ENCODE results near the gene TBC1D12.

TBC1D12 gene

DNA sequence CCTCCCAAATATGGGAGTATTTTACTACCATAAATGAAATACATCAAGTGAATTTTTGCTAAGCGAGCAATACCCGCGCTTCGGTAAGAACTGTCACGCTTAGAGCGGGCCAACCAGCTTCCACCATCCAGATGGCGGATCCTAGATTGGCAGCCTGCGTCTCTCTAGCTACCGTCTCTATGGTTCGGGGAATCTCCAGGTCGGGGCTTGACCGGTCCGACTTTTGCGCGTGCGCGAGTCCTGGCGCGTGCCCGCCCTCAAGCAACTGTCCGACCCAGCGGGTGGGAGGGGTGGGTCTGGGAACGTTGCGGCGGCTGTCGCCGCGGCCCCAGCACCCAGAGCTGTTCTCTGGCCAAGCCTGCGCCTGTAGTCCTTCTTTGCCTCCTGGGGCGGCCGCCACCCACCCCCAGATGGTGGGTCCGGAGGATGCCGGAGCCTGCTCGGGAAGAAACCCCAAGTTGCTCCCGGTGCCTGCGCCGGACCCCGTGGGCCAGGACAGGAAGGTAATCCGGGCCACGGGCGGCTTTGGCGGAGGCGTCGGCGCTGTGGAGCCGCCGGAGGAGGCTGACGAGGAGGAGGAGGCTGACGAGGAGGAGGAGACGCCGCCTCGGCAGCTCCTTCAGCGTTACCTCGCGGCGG is at the start of gene TBC1D12:
TSS of gene TBC1D12 (plus strand) at position 338 of the 639 bp plus-strand sequence. CDS start at position 411, 73 bp downstream.
- Histone ChIP-seq H3K9me3 (ENCODE audit: control insufficient read depth, insufficient read depth, low read length) (no peaks in the 10 kb centered on the region), H3K9ac (ENCODE audit: low read depth, low read length) (peak within 1 kb of the TSS; percentile 44; the same call in 1 of the 2 replicates), H3K4me3 (ENCODE audit: low read depth, low read length) (peak within 1 kb of the TSS; percentile 84), H3K27me3 (ENCODE audit: control insufficient read depth, insufficient read depth, low read length) (peaks cover 31% of the 10 kb centered on the region), H3K4me1 (ENCODE audit: control insufficient read depth, insufficient read depth, low read length) (no peaks in the 10 kb centered on the region), H3K27ac (ENCODE audit: low read depth, low read length) (peak within 1 kb of the TSS; percentile 42), H3K36me3 (ENCODE audit: control insufficient read depth, insufficient read depth, low read length) (no peaks in the 10 kb centered on the region)

DNA sequence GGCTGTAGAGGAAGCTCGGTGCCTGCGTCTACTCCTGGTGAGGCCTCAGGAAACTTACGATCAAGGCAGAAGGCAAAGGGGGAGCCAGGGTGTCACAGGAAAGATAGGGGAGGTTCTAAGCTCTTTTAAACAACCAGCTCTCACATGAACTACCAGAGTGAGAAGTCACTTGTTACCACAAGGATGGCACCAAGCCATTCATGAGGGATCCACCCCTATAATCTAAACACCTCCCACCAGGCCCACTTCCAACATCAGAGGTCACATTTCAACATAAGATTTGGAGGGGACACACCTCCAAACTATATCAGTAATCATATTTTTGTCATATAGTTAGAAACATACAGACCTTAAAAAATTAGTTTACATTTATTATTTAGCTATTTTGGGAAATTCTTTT is 49.0 kb upstream of the TBC1D12 start:
- H3K9ac ChIP-seq (ENCODE audit: low read depth, low read length): no peak overlapping the region
- H3K36me3 ChIP-seq (ENCODE audit: control insufficient read depth, insufficient read depth, low read length): peaks cover 98% of the 10 kb centered on the region
- no peaks in the 10 kb centered on the region; the same call in 1 of the 2 replicates for H3K4me1 ChIP-seq (ENCODE audit: control insufficient read depth, insufficient read depth, low read length)
- H3K27ac ChIP-seq (ENCODE audit: low read depth, low read length): no peak overlapping the region
- H3K4me3 ChIP-seq (ENCODE audit: low read depth, low read length): no peak overlapping the region
- no peaks in the 10 kb centered on the region for H3K27me3 ChIP-seq (ENCODE audit: control insufficient read depth, insufficient read depth, low read length)
- H3K9me3 ChIP-seq (ENCODE audit: control insufficient read depth, insufficient read depth, low read length): no peaks in the 10 kb centered on the region

- H3K4me3 ChIP-seq (ENCODE audit: low read depth, low read length): no peak overlapping the region
- H3K27me3 ChIP-seq (ENCODE audit: control insufficient read depth, insufficient read depth, low read length): no peaks in the 10 kb centered on the region
- no peaks in the 10 kb centered on the region; the same call in 1 of the 2 replicates for H3K4me1 ChIP-seq (ENCODE audit: control insufficient read depth, insufficient read depth, low read length)
- H3K9ac ChIP-seq (ENCODE audit: low read depth, low read length): no peak overlapping the region
- no peaks in the 10 kb centered on the region for H3K9me3 ChIP-seq (ENCODE audit: control insufficient read depth, insufficient read depth, low read length)
- H3K27ac ChIP-seq (ENCODE audit: low read depth, low read length): no peak overlapping the region
- peaks cover 99% of the 10 kb centered on the region for H3K36me3 ChIP-seq (ENCODE audit: control insufficient read depth, insufficient read depth, low read length)
Measured at GRCh38 chr10:94355841-94356240, 46.5 kb upstream of the TBC1D12 start.

DNA sequence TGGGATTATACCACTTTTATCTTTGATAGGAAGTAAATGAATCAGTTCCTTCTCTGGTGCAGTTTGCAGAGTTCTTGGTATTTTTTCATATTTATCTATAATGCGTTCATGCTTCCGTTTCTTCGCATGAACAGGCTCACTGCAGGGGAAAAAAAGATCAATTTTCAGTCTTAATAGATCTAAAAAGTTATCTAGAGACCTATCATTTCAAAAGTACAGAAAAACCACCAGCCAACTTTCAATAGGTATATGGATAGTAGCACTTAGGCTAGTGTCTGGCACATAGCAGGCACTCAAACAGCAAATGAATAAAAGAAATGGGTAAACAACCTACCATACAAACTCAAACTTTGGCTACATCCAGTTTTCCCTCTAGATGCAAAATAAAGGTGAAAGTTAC is 45.1 kb upstream of the TBC1D12 start:
- Histone ChIP-seq H3K4me3 (ENCODE audit: low read depth, low read length) (no peak overlapping the region), H3K4me1 (ENCODE audit: control insufficient read depth, insufficient read depth, low read length) (peaks cover 5% of the 10 kb centered on the region), H3K27ac (ENCODE audit: low read depth, low read length) (no peak overlapping the region), H3K36me3 (ENCODE audit: control insufficient read depth, insufficient read depth, low read length) (peaks cover 92% of the 10 kb centered on the region), H3K27me3 (ENCODE audit: control insufficient read depth, insufficient read depth, low read length) (no peaks in the 10 kb centered on the region), H3K9me3 (ENCODE audit: control insufficient read depth, insufficient read depth, low read length) (no peaks in the 10 kb centered on the region), H3K9ac (ENCODE audit: low read depth, low read length) (no peak overlapping the region)

- Histone ChIP-seq H3K27me3 (ENCODE audit: control insufficient read depth, insufficient read depth, low read length) (peaks cover 6% of the 10 kb centered on the region), H3K4me3 (ENCODE audit: low read depth, low read length) (no peak overlapping the region), H3K9ac (ENCODE audit: low read depth, low read length) (no peak overlapping the region), H3K9me3 (ENCODE audit: control insufficient read depth, insufficient read depth, low read length) (no peaks in the 10 kb centered on the region), H3K36me3 (ENCODE audit: control insufficient read depth, insufficient read depth, low read length) (peaks cover 79% of the 10 kb centered on the region), H3K27ac (ENCODE audit: low read depth, low read length) (peak overlapping the region; percentile 33), H3K4me1 (ENCODE audit: control insufficient read depth, insufficient read depth, low read length) (peaks cover 5% of the 10 kb centered on the region)
Measured at GRCh38 chr10:94358480-94358879, 43.9 kb upstream of the TBC1D12 start.

- Histone ChIP-seq H3K36me3 (ENCODE audit: control insufficient read depth, insufficient read depth, low read length) (peaks cover 51% of the 10 kb centered on the region), H3K4me3 (ENCODE audit: low read depth, low read length) (peak overlapping the region; percentile 89), H3K27me3 (ENCODE audit: control insufficient read depth, insufficient read depth, low read length) (peaks cover 17% of the 10 kb centered on the region), H3K9ac (ENCODE audit: low read depth, low read length) (no peak overlapping the region), H3K9me3 (ENCODE audit: control insufficient read depth, insufficient read depth, low read length) (no peaks in the 10 kb centered on the region), H3K4me1 (ENCODE audit: control insufficient read depth, insufficient read depth, low read length) (peaks cover 5% of the 10 kb centered on the region), H3K27ac (ENCODE audit: low read depth, low read length) (no peak overlapping the region)
Measured at GRCh38 chr10:94361171-94361794, 41.1 kb upstream of the TBC1D12 start.

DNA sequence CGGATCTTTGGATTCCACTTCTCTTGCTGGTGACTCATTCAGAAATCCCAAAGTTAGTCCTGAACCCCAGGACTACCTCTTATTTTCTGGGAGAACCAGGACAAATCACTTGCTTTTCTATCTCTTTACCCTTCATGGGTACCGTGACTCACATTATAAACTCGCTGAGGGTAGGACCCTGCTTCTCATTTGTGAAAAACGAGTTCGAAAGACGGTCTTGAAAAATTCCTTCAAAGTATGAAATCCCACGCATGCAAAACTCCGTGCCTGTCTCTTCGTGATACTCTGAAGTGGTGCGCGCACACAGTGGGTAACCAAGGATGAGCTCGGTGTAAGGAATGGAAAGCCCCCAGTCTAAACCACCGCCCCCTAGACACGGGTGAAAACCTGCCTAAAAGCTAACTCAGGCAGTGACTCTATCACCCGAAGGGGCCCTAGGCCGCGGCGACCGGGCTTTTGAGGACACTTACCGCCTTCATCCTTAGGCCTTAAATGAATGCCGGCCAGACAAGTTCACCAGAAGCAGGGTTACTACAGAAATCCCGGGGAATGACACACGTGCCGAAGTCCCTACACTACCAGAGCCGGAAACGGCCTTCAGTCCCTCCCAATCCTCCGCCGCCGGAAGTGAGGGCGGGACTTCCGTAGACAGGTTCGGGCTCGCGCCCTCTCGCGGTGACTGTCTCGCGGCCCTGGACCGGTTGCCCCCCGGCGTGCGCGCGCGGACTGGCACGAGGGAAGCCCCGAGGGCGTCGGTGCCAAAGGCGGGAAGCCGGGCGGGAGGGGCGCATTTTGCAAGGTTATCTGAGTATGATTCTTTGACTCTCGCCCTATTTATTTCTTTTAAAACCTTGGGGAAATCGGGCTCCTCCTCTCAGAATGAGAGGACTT is 39.7 kb upstream of the TBC1D12 start, which contains the start of gene NOC3L:
TSS of gene NOC3L (minus strand) at position 580 of the 891 bp plus-strand sequence. CDS start at position 479, 101 bp downstream.
- H3K27ac ChIP-seq (ENCODE audit: low read depth, low read length): peak within 1 kb of the TSS; percentile 82
- peaks cover 5% of the 10 kb centered on the region for H3K4me1 ChIP-seq (ENCODE audit: control insufficient read depth, insufficient read depth, low read length)
- no peaks in the 10 kb centered on the region for H3K9me3 ChIP-seq (ENCODE audit: control insufficient read depth, insufficient read depth, low read length)
- H3K4me3 ChIP-seq (ENCODE audit: low read depth, low read length): peak within 1 kb of the TSS; percentile 89
- peaks cover 38% of the 10 kb centered on the region for H3K36me3 ChIP-seq (ENCODE audit: control insufficient read depth, insufficient read depth, low read length)
- H3K9ac ChIP-seq (ENCODE audit: low read depth, low read length): peak within 1 kb of the TSS; percentile 59
- H3K27me3 ChIP-seq (ENCODE audit: control insufficient read depth, insufficient read depth, low read length): peaks cover 17% of the 10 kb centered on the region

DNA sequence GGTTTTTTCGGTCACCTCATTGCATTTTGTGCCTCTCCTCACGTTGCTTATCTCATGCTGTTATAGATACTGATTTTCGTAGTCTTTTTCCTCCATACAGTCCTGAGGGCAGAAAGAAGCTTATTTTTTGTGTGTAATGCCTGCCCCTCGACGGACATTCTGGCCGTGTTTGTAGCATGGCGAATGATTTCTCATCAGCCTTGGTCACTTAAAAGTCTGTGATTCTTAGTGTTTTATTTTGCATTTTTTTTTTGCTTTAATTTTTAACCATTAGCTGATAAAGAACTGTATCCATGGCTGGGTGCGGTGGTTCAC is 39.1 kb upstream of the TBC1D12 start:
- Histone ChIP-seq H3K4me1 (ENCODE audit: control insufficient read depth, insufficient read depth, low read length) (peaks cover 5% of the 10 kb centered on the region), H3K27me3 (ENCODE audit: control insufficient read depth, insufficient read depth, low read length) (peaks cover 17% of the 10 kb centered on the region), H3K27ac (ENCODE audit: low read depth, low read length) (no peak overlapping the region), H3K9ac (ENCODE audit: low read depth, low read length) (no peak overlapping the region), H3K4me3 (ENCODE audit: low read depth, low read length) (peak overlapping the region; percentile 89), H3K36me3 (ENCODE audit: control insufficient read depth, insufficient read depth, low read length) (peaks cover 32% of the 10 kb centered on the region), H3K9me3 (ENCODE audit: control insufficient read depth, insufficient read depth, low read length) (no peaks in the 10 kb centered on the region)

- H3K36me3 ChIP-seq (ENCODE audit: control insufficient read depth, insufficient read depth, low read length): peaks cover 20% of the 10 kb centered on the region
Measured at GRCh38 chr10:94364482-94364881, 37.9 kb upstream of the TBC1D12 start.

DNA sequence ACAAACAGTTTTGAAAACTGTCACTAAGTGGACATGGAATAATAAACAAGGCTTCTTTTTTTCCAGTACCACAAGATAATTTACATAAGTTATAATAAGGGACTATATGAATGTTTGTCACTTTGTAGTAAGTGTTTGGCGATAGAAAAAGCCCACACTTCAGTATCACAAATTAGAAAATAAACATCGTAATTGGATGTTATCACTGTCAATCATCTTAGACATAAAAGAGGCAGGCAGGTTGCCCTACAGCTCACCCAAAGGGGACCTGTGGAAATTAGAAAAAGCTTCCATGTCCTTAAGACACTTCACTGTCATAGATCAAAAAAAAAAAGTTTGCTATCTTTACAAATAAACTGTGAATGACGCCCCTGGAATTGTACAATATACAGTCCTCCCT is 36.0 kb upstream of the TBC1D12 start:
- Histone ChIP-seq H3K27ac (ENCODE audit: low read depth, low read length) (no peak overlapping the region), H3K36me3 (ENCODE audit: control insufficient read depth, insufficient read depth, low read length) (peaks cover 1% of the 10 kb centered on the region), H3K9me3 (ENCODE audit: control insufficient read depth, insufficient read depth, low read length) (no peaks in the 10 kb centered on the region), H3K4me1 (ENCODE audit: control insufficient read depth, insufficient read depth, low read length) (peaks cover 3% of the 10 kb centered on the region), H3K9ac (ENCODE audit: low read depth, low read length) (no peak overlapping the region), H3K4me3 (ENCODE audit: low read depth, low read length) (no peak overlapping the region), H3K27me3 (ENCODE audit: control insufficient read depth, insufficient read depth, low read length) (peaks cover 17% of the 10 kb centered on the region)

More at GRCh38 chr10:94364482-94364881, 37.9 kb upstream of the TBC1D12 start:
- Histone ChIP-seq H3K9ac (ENCODE audit: low read depth, low read length) (no peak overlapping the region), H3K27ac (ENCODE audit: low read depth, low read length) (no peak overlapping the region), H3K9me3 (ENCODE audit: control insufficient read depth, insufficient read depth, low read length) (no peaks in the 10 kb centered on the region), H3K4me3 (ENCODE audit: low read depth, low read length) (no peak overlapping the region), H3K4me1 (ENCODE audit: control insufficient read depth, insufficient read depth, low read length) (peaks cover 5% of the 10 kb centered on the region), H3K27me3 (ENCODE audit: control insufficient read depth, insufficient read depth, low read length) (peaks cover 17% of the 10 kb centered on the region)
